ENCODE data around the gene TBCD. TPM values are rescaled to one million over a fixed set of nuclear protein-coding genes. Genes with fewer than 3 reads are reported as not detected.

TBCD gene
- total and polyA plus RNA-seq, 9 of the 15 experiments (the other 6 are each of a cell fraction or from before 2014, with no cell fraction given): 8.9 to 98.5 (median 28.0) TPM

- H4K20me1 ChIP-seq (replicated peaks; ENCODE audit: control insufficient read depth, insufficient read depth, low read length): no peaks in the 10 kb centered on the region
- in situ Hi-C loops (cut with MboI) (no loop called here), intact Hi-C loops (cut with micrococcal nuclease) (no loop called here)
- peaks cover 39 to 83% of the 10 kb centered on the region in 2 experiments for H3K4me1 ChIP-seq (replicated peaks in 1 of 2; ENCODE audit: control insufficient read depth in 2 of 2, insufficient read depth in 2 of 2, low read length in 2 of 2)
- H3K36me3 ChIP-seq (ENCODE audit: control insufficient read depth, insufficient read depth, low read length): no peaks in the 10 kb centered on the region; the same call in 2 of the 3 replicates
- H3K4me3 ChIP-seq: no peak overlapping the region
- no peaks in the 10 kb centered on the region for H3K27me3 ChIP-seq (ENCODE audit: control insufficient read depth in 2 of 2, insufficient read depth in 2 of 2, low read length in 2 of 2)
- peak overlapping the region; percentile 6 to 87; a peak in 3 of 4 replicates for H3K9ac ChIP-seq (ENCODE audit: insufficient read depth in 1 of 2, low read depth in 2 of 2, low read length in 2 of 2)
- H3K27ac ChIP-seq (ENCODE audit: extremely low read depth, low read depth, low read length): peak overlapping the region; percentile 71; the same call in 2 of the 3 replicates
- DNase-seq (ENCODE audit: extremely low read depth in 1 of 4, low spot score in 3 of 4): peak; percentile 48 to 55 (median 52)
- no peak overlapping the region; the same call in 1 of the 2 replicates for H2AFZ ChIP-seq (ENCODE audit: low read depth, low read length)
- ChIA-PET CTCF (ENCODE audit: low intra/inter-chr PET ratio) (no interaction called here), POLR2A (interaction anchor here (0.7 to 2.7 kb wide), 4 partner anchors 11 to 147 kb away, joined by 3 to 12 read pairs (median 4); no protein-coding TSS in a partner anchor)
- H3K79me2 ChIP-seq (ENCODE audit: control insufficient read depth, insufficient read depth, low read length): peaks cover 37% of the 10 kb centered on the region; the same call in 2 of the 3 replicates
- BruUV-seq (replicated peaks): no TSS peak
- no peaks in the 10 kb centered on the region for H3K9me3 ChIP-seq (replicated peaks; ENCODE audit: control insufficient read depth, insufficient read depth, low read depth, low read length)
- peaks cover 5% of the 10 kb centered on the region for H3K9me1 ChIP-seq (ENCODE audit: control insufficient read depth, insufficient read depth, low read length)
- FAIRE-seq: peak; percentile 11
- no peak overlapping the region; the same call in 1 of the 2 replicates for H3K4me2 ChIP-seq (ENCODE audit: insufficient read depth, low read length)
- 54% methylated on average over 25 of the region's 25 CpGs for WGBS (ENCODE audit: insufficient coverage, low coverage, missing lambda C conversion rate)
- ATAC-seq: peak; percentile 5; the same call in 1 of the 3 replicates
- TF ChIP-seq KDM2B (CRISPR knock-in tag; IDR thresholded peaks at IDR 0.05) (no peak), CC2D1A (IDR thresholded peaks at IDR 0.05) (peak; percentile 85; the same call in 1 of the 2 replicates), L3MBTL2 (IDR thresholded peaks at IDR 0.05) (0 out of 2 replicates have a peak, but pooled peaks have one; percentile 12), KLF13 (tag; IDR thresholded peaks at IDR 0.05; ENCODE audit: borderline replicate concordance, low read depth) (no peak), ZNF395 (CRISPR knock-in tag; IDR thresholded peaks at IDR 0.05) (no peak), FOXA3 (CRISPR knock-in tag; conservative IDR thresholded peaks at IDR 0.05 in 1 of 2, IDR thresholded peaks at IDR 0.05 in 1 of 2) (0 out of 4 replicates have a peak, but pooled peaks of 1 of the 2 experiments have one; percentile 29), MLLT1 (IDR thresholded peaks at IDR 0.05) (0 out of 4 replicates have a peak, but pooled peaks of 1 of the 2 experiments have one; percentile 40), E2F6 (IDR thresholded peaks at IDR 0.05; ENCODE audit: borderline replicate concordance in 1 of 2, extremely low read depth in 1 of 2, insufficient read depth in 1 of 2, insufficient read length in 1 of 2, low read depth in 1 of 2, low read length in 1 of 2, poor library complexity in 1 of 2, severe bottlenecking in 1 of 2) (peak in 1 of 2 experiments; percentile 13), ILF3 (IDR thresholded peaks at IDR 0.05; ENCODE audit: borderline replicate concordance) (no peak), FOXP4 (CRISPR knock-in tag; IDR thresholded peaks at IDR 0.05; ENCODE audit: borderline replicate concordance) (0 out of 2 replicates have a peak, but pooled peaks have one; percentile 10), BHLHE40 (IDR thresholded peaks at IDR 0.05; ENCODE audit: low read length) (no peak), CBX2 (IDR thresholded peaks at IDR 0.05; ENCODE audit: insufficient read depth, low read length, poor library complexity, severe bottlenecking) (no peak)
These were observed 111.0 kb downstream of the TBCD start for GRCh38 chr17:82862737-82863382.
